Lower leg skin (tissue), 4 donors: ENCODE data around the gene DNAJC18. TPM values are rescaled to one million over a fixed set of nuclear protein-coding genes. Genes with fewer than 3 reads are reported as not detected.

Experiments
- DNase-seq, 2 donors: peaks; one replicate each; pipeline ENCODE4 v3.0.0-alpha.2; 2019; ENCODE audit warnings: low spot score in 2 of 2
- H3K4me3 ChIP-seq: fragments of 200-600 bp; sonication (generic); 2 replicates; pipeline ENCODE4 v1.5.1; 2017; ENCODE audit warnings: mild to moderate bottlenecking, low read depth; ENCODE audit not compliant: poor library complexity, severe bottlenecking
- POLR2A ChIP-seq, 2 donors: fragments of 450-650 bp; IDR thresholded peaks; one replicate each; pipeline ENCODE4 v1.6.1; 2016 to 2017; ENCODE audit warnings: antibody characterized with exemption in 2 of 2, mild to moderate bottlenecking in 1 of 2, moderate library complexity in 1 of 2
- WGBS, 2 donors: methylation state at CpG; one replicate each; pipeline ENCODE4 v1.1.5; 2018; 5-methylcytosine and 5-hydroxymethylcytosine counted together
- intact Hi-C: fragments of 100-400 bp; cut with DNase I; formaldehyde crosslinking; loops from one replicate; pipeline ENCODE4 v1.15.0; 2023; ENCODE audit warnings: low total_unique reads
- total RNA-seq, 4 donors: library from RNA; depleted of rRNA; stranded (reverse); fragments of >200 nt; gene quantifications; one replicate each; pipeline ENCODE4 v1.1.0, GENCODE V29; 2016
- TF ChIP-seq, protein P1 (sequence below), 3 donors: fragments of 450-650 bp; IDR thresholded peaks; one replicate each; pipeline ENCODE4 v1.5.1; 2016; ENCODE audit warnings: antibody characterized with exemption in 3 of 3, mild to moderate bottlenecking in 3 of 3, moderate library complexity in 2 of 3

The DNAJC18 gene
- total RNA-seq, 4 donors from 2014 or later: 1.6 to 5.9 (median 3.5) TPM

DNA sequence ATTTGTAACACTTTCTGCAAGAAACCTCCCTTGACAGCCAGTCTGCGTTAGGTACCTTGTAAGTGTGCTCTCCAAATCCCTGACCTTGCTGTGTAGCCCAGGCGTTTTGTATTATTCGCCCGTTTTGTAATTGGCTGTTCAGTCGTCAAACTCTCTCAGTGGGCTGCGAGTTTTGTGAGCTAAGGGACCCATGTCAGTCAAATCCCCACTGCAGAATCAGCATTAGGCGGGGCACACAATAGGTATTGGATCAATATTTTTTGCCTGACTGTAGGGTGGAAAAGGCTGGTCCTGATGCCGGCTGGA lies 665 bp downstream of the DNAJC18 start:
- intact Hi-C loops: no loop called here
- H3K4me3 ChIP-seq: no peak overlapping the region
- no peak for DNase-seq
- WGBS, 2 donors: 31 to 36% methylated on average over 8 of the region's 8 CpGs
- TF ChIP-seq, protein P1, sequence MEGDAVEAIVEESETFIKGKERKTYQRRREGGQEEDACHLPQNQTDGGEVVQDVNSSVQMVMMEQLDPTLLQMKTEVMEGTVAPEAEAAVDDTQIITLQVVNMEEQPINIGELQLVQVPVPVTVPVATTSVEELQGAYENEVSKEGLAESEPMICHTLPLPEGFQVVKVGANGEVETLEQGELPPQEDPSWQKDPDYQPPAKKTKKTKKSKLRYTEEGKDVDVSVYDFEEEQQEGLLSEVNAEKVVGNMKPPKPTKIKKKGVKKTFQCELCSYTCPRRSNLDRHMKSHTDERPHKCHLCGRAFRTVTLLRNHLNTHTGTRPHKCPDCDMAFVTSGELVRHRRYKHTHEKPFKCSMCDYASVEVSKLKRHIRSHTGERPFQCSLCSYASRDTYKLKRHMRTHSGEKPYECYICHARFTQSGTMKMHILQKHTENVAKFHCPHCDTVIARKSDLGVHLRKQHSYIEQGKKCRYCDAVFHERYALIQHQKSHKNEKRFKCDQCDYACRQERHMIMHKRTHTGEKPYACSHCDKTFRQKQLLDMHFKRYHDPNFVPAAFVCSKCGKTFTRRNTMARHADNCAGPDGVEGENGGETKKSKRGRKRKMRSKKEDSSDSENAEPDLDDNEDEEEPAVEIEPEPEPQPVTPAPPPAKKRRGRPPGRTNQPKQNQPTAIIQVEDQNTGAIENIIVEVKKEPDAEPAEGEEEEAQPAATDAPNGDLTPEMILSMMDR (IDR thresholded peaks at IDR 0.05): no peak

DNA sequence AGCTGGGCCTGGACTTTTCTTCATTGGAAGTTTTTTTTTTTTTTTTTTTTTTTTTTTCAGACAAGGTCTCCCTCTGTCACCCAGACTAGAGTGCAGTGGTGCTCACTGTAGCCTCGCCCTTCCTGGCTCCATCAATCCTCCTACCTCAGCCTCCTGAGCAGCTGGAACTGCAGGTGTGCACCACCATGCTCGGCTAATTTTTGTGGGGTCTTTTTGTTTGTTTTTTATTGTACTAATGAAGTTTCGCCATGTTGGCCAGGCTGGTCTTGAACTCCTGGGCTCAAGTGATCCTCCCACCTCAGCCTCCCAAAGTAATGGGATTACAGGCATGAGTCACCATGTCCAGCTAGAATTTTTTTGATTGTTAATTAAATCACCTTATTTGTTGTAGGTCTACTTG lies 3.6 kb downstream of the DNAJC18 start:
- 97 to 98% methylated on average over 3 of the region's 3 CpGs for WGBS, 2 donors
- no peak for TF ChIP-seq POLR2A (IDR thresholded peaks at IDR 0.05)
- TF ChIP-seq, protein P1 (IDR thresholded peaks at IDR 0.05): no peak
- intact Hi-C loops: no loop called here
- H3K4me3 ChIP-seq: no peak overlapping the region
- DNase-seq: peak in 1 of 2 donors; percentile 60

DNA sequence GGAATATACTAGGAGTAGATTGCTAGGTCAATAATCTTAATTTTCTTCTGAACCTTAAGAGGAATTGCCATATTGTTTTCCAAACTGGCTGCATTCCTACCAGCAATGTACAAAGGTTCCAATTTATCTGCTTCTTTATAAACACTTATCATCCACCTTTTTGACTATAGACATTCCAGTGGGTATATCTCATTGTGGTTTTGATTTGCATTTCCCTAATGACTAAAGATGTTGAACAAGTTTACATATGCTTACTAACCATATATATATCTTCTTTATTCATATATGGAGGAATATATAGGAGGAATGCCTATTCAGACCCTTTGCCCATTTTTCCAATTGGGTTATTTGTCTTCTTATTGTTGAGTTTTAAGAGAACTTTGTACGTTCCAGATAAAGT lies 7.6 kb downstream of the DNAJC18 start:
- no peak for DNase-seq
- 90 to 91% methylated on average over 1 of the region's 1 CpG for WGBS, 2 donors
- no peak overlapping the region for H3K4me3 ChIP-seq
- TF ChIP-seq POLR2A (IDR thresholded peaks at IDR 0.05): no peak
- TF ChIP-seq, protein P1 (IDR thresholded peaks at IDR 0.05): no peak
- intact Hi-C loops: no loop called here

DNA sequence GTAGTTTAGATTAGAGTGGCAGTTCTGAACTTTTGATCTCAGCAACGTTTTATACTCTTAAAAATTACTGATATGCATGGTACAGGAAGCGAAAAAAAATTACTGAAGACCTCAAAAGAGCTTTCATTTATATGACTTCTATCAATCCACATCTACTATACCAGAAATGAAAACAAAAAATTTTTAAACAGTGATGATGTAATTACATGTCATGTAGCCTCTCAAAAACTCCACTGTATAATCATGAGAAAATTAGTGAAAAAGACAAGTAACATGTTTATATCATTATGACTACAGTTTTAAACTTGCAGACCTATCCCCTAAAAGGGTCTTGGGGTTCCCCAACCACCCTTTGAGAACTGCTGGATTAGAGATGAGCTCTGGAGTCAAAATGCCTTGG lies 9.3 kb downstream of the DNAJC18 start:
- intact Hi-C loops: no loop called here
- DNase-seq: no peak
- no peak for TF ChIP-seq POLR2A (IDR thresholded peaks at IDR 0.05)
- TF ChIP-seq, protein P1 (IDR thresholded peaks at IDR 0.05): no peak
- H3K4me3 ChIP-seq: no peak overlapping the region
- 84 to 87% methylated on average over 2 of the region's 2 CpGs for WGBS, 2 donors

DNA sequence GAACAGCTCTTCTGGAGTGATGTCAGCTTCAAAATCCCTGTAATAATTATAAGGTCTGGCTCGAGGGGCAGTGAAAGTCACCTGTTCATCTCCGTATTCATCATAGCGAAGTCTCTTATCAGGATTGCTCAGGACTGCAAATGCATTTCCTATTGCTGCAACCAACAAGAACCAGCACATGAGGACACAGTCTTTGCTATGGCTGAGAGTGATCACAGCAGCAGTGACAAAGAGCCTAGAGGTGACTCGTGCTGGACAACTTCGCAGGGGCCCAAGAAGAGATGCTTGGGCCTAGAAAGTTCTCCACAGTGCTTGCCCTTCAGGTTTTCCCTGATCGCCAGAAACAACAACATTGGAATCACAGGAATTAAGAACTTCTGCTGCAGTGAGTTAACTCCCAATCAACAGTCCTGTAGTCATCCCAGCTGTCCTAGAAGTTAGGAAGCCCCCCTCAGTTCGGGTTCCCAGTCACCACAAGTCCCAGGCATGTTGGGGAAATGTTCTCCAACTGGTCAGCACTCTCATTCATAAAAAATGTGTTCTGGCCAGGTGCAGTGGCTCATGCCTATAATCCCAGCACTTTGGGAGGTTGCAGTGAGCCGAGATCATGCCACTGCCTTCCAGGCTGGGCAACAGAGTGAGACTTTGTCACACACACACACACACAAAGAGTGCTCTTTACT lies 13.0 kb downstream of the DNAJC18 start:
- peak in 1 of 2 donors; percentile 61 for DNase-seq
- intact Hi-C loops: no loop called here
- TF ChIP-seq POLR2A (IDR thresholded peaks at IDR 0.05): no peak
- TF ChIP-seq, protein P1 (IDR thresholded peaks at IDR 0.05): no peak
- WGBS, 2 donors: 82 to 87% methylated on average over 8 of the region's 8 CpGs
- H3K4me3 ChIP-seq: no peak overlapping the region

DNA sequence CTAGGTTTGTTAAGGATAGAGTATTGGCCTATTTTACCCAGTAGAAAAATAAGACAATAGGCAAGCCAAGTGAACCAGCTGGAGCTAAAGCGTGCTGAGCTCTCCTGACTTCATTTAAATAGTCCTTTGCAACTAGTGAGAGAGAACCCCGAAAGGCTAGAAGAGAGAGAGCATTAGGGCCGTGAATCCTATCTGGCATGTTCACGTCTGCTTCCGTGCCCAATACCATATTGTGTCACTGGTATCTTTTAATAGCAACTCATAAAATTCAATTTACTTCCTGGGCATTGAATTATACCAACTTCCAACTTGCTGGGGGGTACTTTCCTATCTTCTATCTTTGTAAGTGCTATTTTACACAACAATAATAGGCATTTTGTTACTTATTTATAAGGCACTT lies 13.8 kb downstream of the DNAJC18 start:
- no peak for TF ChIP-seq POLR2A (IDR thresholded peaks at IDR 0.05)
- TF ChIP-seq, protein P1 (IDR thresholded peaks at IDR 0.05): no peak
- 84 to 90% methylated on average over 5 of the region's 5 CpGs for WGBS, 2 donors
- H3K4me3 ChIP-seq: no peak overlapping the region
- intact Hi-C loops: no loop called here
- peak in 1 of 2 donors; percentile 2 for DNase-seq
